Ishikawa (cell line): ENCODE results near the gene SLC29A2.

Experiments
- CEBPB ChIP-seq: IDR thresholded peaks from 2 replicates; pipeline ENCODE4 v1.6.1; 2012
- CREB1 ChIP-seq: IDR thresholded peaks from 2 replicates; pipeline ENCODE4 v1.6.1; 2012; ENCODE audit warnings: low read depth
- EGR1 ChIP-seq: IDR thresholded peaks from 2 replicates; pipeline ENCODE4 v1.6.1; 2012
- EP300 ChIP-seq: IDR thresholded peaks from 2 replicates; pipeline ENCODE4 v1.6.1; 2012; ENCODE audit warnings: borderline replicate concordance
- FOXM1 ChIP-seq: IDR thresholded peaks from 2 replicates; pipeline ENCODE4 v1.6.1; 2012; ENCODE audit warnings: low read depth, borderline replicate concordance
- NFIC ChIP-seq: IDR thresholded peaks from 2 replicates; pipeline ENCODE4 v1.6.1; 2012
- RAD21 ChIP-seq: IDR thresholded peaks from 2 replicates; pipeline ENCODE4 v1.6.1; 2012; ENCODE audit warnings: low read depth
- TAF1 ChIP-seq: IDR thresholded peaks from 2 replicates; pipeline ENCODE4 v1.6.1; 2012; ENCODE audit warnings: low read depth, mild to moderate bottlenecking
- TCF12 ChIP-seq: IDR thresholded peaks from 2 replicates; pipeline ENCODE4 v1.6.1; 2012; ENCODE audit warnings: low read depth
- TEAD4 ChIP-seq: IDR thresholded peaks from 2 replicates; pipeline ENCODE4 v1.6.1; 2012
- YY1 ChIP-seq: IDR thresholded peaks from 2 replicates; pipeline ENCODE4 v1.6.1; 2012; ENCODE audit warnings: low read depth
- ZBTB7A ChIP-seq: IDR thresholded peaks from 2 replicates; pipeline ENCODE4 v1.6.1; 2012; ENCODE audit warnings: low read depth
- TF ChIP-seq, protein P1 (sequence below): IDR thresholded peaks from 2 replicates; pipeline ENCODE4 v1.6.1; 2012
- TF ChIP-seq, protein P2 (sequence below): IDR thresholded peaks from 2 replicates; pipeline ENCODE4 v1.6.1; 2012
- TF ChIP-seq, protein P3 (sequence below): IDR thresholded peaks from 2 replicates; pipeline ENCODE4 v1.6.1; 2012; ENCODE audit warnings: low read depth, mild to moderate bottlenecking

SLC29A2 gene

DNA sequence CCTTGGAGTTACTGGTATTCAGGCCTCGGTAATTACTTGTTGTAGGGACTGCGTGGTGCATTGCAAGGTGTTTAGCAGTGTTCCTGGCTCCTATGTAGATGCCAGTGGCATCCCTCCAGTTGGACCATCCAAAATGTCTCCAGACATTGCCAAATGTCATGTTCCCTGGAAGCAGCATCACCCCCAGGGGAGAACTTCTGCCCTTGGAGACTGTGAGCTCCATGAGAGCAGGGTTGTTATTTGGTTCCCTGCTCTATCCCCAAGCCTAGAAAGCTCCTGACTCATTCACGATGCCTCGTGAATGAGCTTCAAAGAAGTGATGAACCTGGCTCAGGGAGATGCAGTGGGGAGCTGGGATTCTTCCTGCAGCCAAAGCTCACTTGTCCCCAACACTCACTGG, 50.0 kb downstream of the SLC29A2 start:
- no peak for TF ChIP-seq EP300
- TF ChIP-seq, protein P1, sequence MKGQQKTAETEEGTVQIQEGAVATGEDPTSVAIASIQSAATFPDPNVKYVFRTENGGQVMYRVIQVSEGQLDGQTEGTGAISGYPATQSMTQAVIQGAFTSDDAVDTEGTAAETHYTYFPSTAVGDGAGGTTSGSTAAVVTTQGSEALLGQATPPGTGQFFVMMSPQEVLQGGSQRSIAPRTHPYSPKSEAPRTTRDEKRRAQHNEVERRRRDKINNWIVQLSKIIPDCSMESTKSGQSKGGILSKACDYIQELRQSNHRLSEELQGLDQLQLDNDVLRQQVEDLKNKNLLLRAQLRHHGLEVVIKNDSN = no peak
- no peak for TF ChIP-seq RAD21
- TF ChIP-seq, protein P2, sequence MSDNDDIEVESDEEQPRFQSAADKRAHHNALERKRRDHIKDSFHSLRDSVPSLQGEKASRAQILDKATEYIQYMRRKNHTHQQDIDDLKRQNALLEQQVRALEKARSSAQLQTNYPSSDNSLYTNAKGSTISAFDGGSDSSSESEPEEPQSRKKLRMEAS = no peak
- no peak for TF ChIP-seq TAF1
- no peak for TF ChIP-seq TCF12
- no peak for TF ChIP-seq NFIC
- no peak for TF ChIP-seq EGR1
- no peak for TF ChIP-seq CEBPB
- no peak for TF ChIP-seq YY1
- no peak for TF ChIP-seq ZBTB7A
- no peak for TF ChIP-seq TEAD4
- TF ChIP-seq FOXM1 = no peak

DNA sequence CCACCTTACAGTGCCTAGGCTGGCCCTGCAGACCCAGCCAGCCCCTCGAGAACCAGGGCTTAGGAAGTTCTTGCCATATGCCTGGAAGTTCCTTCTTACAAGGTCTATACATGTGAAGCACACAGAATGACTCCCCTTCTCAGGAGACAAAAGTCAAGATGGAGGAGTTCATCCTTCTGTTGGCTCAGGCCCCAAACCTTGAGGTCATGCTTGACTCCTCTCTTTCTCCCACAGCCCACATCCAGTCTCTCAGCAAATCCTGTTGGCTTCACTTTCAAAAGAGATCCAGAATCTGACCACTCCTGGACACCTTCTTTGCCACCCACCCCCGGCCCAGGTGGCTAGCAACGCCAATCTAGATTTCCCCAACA, 53.0 kb downstream of the SLC29A2 start:
- TF ChIP-seq EP300 (no peak), EGR1 (no peak), ZBTB7A (no peak), TCF12 (no peak), NFIC (no peak)
- TF ChIP-seq, protein P3, sequence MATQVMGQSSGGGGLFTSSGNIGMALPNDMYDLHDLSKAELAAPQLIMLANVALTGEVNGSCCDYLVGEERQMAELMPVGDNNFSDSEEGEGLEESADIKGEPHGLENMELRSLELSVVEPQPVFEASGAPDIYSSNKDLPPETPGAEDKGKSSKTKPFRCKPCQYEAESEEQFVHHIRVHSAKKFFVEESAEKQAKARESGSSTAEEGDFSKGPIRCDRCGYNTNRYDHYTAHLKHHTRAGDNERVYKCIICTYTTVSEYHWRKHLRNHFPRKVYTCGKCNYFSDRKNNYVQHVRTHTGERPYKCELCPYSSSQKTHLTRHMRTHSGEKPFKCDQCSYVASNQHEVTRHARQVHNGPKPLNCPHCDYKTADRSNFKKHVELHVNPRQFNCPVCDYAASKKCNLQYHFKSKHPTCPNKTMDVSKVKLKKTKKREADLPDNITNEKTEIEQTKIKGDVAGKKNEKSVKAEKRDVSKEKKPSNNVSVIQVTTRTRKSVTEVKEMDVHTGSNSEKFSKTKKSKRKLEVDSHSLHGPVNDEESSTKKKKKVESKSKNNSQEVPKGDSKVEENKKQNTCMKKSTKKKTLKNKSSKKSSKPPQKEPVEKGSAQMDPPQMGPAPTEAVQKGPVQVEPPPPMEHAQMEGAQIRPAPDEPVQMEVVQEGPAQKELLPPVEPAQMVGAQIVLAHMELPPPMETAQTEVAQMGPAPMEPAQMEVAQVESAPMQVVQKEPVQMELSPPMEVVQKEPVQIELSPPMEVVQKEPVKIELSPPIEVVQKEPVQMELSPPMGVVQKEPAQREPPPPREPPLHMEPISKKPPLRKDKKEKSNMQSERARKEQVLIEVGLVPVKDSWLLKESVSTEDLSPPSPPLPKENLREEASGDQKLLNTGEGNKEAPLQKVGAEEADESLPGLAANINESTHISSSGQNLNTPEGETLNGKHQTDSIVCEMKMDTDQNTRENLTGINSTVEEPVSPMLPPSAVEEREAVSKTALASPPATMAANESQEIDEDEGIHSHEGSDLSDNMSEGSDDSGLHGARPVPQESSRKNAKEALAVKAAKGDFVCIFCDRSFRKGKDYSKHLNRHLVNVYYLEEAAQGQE = no peak
- TF ChIP-seq, protein P2 = no peak

DNA sequence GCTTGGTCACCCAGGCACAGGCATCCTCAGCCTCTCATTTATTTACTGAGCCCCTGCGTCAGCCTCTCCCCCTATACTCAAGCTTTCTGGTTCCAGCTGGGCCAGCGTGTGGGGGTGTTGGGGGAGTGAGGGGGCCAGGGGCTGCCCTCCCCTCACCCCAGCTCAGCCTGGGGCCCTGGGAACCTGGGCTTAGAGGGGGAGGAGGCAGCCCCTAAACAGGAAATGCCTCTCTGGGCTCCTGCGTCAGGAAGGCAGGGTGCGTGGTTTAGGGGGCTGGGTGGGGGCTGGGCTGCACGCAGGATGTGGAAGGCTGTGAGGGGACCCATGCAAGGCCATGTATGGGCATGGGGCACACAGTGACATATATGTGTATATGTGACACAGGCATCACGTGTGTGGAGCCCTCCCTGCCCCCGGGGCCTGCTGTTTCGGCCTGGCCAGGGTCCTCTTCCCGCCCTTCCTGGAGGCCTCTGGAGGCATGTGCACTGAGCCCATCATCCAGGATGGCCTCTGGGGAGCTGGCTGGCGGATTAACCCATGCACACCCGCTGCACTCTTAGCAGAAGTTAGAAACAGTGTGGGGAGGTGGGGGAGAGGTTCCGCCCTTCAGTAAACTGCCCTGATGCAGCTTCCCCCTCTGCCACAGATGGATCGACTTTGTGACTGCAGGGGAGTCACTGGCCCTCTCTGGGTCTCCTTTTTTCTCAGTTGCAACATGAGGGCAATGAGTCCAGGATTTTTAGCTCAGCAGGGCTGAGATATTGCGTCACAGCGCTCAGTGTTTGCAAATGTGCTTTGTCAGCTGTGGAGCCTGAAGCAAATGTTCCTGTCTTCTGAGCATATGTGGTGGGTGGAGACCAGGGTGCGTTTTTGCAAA, 53.6 kb downstream of the SLC29A2 start:
- TF ChIP-seq CEBPB (peak; percentile 77), TCF12 (no peak)

DNA sequence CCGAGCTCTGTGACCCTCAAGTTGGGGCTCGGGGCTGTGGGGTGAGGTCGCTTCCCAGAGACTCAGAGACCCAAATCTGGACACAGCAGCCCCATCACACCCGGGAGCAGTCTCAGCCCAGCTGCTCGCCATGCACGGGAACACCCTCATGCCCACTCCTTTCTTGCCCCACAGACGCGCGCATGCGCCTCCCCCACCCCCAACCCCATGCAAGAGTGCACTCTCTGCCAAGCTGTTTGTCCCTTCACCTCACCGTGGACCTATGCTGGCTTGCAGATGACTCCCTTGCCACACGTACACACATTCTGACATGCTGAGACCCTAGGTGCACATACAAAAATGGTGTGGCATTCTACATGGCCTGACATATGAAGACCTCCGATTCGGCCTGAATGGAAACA, 54.2 kb downstream of the SLC29A2 start:
- TF ChIP-seq, protein P2 = no peak
- no peak for TF ChIP-seq EP300
- TF ChIP-seq NFIC = no peak
- TF ChIP-seq, protein P1 = no peak
- no peak for TF ChIP-seq ZBTB7A
- TF ChIP-seq TCF12 = no peak
- TF ChIP-seq CEBPB = no peak
- no peak for TF ChIP-seq EGR1
- no peak for TF ChIP-seq YY1
- no peak for TF ChIP-seq RAD21
- TF ChIP-seq FOXM1 = no peak
- TF ChIP-seq TAF1 = no peak
- TF ChIP-seq TEAD4 = no peak
- TF ChIP-seq CREB1 = no peak
- TF ChIP-seq, protein P3 = no peak

DNA sequence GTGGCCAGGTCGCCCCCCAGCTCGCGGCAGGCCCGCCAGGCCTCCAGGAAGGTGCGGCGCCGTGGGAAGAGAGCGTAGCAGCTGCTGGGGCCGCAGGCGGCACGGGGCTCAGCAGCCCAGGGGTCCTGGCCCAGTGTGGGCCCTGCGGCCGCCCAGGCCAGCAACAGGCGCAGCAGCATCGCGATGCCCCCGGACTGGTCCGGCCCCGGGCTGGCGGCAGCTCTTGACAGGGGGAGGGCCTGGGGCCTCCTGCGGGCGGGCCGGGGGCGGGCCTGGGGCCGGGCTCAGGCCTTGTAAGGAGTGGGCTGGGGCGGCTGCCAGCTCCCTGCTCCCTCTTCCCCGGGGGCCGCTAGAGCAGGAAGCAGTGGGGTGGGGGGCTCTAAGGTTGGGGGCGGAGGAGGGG, 54.7 kb downstream of the SLC29A2 start, which contains the start of gene CD248:
Gene CD248, minus strand, starts transcription at position 196 of the 403 bp plus-strand sequence. Its CDS starts 17 bp downstream, at position 179.
- TF ChIP-seq EP300 = no peak
- TF ChIP-seq TCF12 = no peak
